Body of pancreas (tissue), 4 donors: ENCODE results near the gene GATB.

Source experiments
- POLR2A ChIP-seq, 3 donors: fragments of 450-650 bp; IDR thresholded peaks; one replicate each; pipeline ENCODE4 v1.6.1; 2016; ENCODE audit warnings: antibody characterized with exemption in 3 of 3, mild to moderate bottlenecking in 2 of 3
- TF ChIP-seq, protein P1 (sequence below), 7 experiments: fragments of 450-650 bp in 4 of 7; fragments of 200-600 bp in 3 of 7; sonication (generic) in 3 of 7; IDR thresholded peaks; one replicate each; pipeline ENCODE4 v1.5.1; 2016 to 2019; ENCODE audit warnings: antibody characterized with exemption in 7 of 7

DNA sequence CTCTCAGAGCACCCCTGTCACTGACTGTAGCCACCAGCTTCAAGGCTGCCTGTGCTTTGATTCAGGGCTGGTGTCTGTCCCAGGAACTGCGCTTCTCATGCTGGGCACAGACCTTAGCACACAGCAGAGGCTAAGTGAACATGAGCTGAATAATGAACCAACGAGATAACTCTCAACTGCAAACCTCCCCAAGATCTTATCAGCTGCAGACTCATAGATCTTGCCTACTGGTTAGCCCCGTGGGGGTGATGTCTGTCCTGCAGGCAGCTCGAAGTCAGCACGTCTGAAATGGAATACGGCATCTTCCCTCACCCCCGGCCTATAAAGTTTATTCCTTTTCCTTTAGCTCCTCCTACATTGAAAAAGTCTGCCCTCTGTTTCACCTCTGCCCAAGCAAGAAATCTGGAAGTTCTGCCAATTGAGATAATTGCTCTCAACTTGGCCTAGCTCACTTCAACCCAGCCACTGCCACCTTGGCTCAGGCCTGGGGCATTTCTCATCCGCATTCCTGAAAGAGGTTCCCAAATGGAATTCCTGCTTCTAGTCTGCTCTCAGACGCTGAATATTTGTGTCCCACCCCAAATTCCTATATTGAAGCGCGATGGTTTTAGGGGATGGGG lies 73.7 kb downstream of the GATB start:
- TF ChIP-seq, protein P1, sequence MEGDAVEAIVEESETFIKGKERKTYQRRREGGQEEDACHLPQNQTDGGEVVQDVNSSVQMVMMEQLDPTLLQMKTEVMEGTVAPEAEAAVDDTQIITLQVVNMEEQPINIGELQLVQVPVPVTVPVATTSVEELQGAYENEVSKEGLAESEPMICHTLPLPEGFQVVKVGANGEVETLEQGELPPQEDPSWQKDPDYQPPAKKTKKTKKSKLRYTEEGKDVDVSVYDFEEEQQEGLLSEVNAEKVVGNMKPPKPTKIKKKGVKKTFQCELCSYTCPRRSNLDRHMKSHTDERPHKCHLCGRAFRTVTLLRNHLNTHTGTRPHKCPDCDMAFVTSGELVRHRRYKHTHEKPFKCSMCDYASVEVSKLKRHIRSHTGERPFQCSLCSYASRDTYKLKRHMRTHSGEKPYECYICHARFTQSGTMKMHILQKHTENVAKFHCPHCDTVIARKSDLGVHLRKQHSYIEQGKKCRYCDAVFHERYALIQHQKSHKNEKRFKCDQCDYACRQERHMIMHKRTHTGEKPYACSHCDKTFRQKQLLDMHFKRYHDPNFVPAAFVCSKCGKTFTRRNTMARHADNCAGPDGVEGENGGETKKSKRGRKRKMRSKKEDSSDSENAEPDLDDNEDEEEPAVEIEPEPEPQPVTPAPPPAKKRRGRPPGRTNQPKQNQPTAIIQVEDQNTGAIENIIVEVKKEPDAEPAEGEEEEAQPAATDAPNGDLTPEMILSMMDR (IDR thresholded peaks at IDR 0.05), result no peak
- TF ChIP-seq POLR2A (IDR thresholded peaks at IDR 0.05), result no peak
